ENCODE data around the gene RNF213.

DNA sequence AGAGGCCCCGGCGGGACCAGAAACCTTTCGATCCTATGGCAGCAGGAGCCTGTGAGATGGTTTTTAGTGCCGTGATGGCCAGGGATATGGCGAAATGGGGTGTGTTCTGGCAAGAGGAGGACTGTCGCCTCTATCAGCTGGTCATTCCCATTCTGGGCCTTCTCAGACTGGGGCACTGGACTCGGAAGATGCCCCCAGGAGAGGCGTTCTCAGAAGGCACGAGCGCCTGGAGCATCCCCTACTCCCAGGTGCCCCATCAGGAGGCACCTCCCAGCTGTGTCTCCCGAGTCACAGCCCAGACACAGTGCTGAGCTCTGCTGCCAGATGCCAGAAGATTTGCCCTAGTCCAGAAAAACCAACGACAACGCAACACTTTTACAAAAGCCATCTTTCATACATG, 99.7 kb downstream of the RNF213 start:
- TF ChIP-seq, protein P1, sequence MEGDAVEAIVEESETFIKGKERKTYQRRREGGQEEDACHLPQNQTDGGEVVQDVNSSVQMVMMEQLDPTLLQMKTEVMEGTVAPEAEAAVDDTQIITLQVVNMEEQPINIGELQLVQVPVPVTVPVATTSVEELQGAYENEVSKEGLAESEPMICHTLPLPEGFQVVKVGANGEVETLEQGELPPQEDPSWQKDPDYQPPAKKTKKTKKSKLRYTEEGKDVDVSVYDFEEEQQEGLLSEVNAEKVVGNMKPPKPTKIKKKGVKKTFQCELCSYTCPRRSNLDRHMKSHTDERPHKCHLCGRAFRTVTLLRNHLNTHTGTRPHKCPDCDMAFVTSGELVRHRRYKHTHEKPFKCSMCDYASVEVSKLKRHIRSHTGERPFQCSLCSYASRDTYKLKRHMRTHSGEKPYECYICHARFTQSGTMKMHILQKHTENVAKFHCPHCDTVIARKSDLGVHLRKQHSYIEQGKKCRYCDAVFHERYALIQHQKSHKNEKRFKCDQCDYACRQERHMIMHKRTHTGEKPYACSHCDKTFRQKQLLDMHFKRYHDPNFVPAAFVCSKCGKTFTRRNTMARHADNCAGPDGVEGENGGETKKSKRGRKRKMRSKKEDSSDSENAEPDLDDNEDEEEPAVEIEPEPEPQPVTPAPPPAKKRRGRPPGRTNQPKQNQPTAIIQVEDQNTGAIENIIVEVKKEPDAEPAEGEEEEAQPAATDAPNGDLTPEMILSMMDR (IDR thresholded peaks at IDR 0.05), result no peak
- no peak for TF ChIP-seq POLR2A (IDR thresholded peaks at IDR 0.05)
